Nephron progenitor cell (in vitro differentiated cells): ENCODE results near the gene UBLCP1.

Experiments
- DNase-seq: peaks from one replicate; pipeline ENCODE4 v3.0.0; 2021
- H3K27ac Mint-ChIP-seq: 2 replicates; pipeline ENCODE4 v1.8.0; 2021; ENCODE audit warnings: mild to moderate bottlenecking, moderate library complexity, mixed read lengths
- H3K27me3 Mint-ChIP-seq: 2 replicates; pipeline ENCODE4 v1.8.0; 2021; ENCODE audit warnings: mild to moderate bottlenecking, low read depth, mixed read lengths; ENCODE audit not compliant: poor library complexity
- H3K36me3 Mint-ChIP-seq: 2 replicates; pipeline ENCODE4 v1.8.0; 2021; ENCODE audit warnings: low read depth, mixed read lengths
- H3K4me1 Mint-ChIP-seq: 2 replicates; pipeline ENCODE4 v1.8.0; 2021; ENCODE audit warnings: mixed read lengths
- H3K4me3 Mint-ChIP-seq: 2 replicates; pipeline ENCODE4 v1.8.0; 2021; ENCODE audit warnings: mild to moderate bottlenecking, moderate library complexity, mixed read lengths
- H3K9me3 Mint-ChIP-seq: 2 replicates; pipeline ENCODE4 v1.8.0; 2021; ENCODE audit warnings: mild to moderate bottlenecking, moderate library complexity, mixed read lengths
- TF ChIP-seq, protein P1 (sequence below): fragments of 200-600 bp; sonication (generic); IDR thresholded peaks from 2 replicates; pipeline ENCODE4 v1.5.0; 2021; ENCODE audit warnings: antibody characterized with exemption

Gene UBLCP1

DNA sequence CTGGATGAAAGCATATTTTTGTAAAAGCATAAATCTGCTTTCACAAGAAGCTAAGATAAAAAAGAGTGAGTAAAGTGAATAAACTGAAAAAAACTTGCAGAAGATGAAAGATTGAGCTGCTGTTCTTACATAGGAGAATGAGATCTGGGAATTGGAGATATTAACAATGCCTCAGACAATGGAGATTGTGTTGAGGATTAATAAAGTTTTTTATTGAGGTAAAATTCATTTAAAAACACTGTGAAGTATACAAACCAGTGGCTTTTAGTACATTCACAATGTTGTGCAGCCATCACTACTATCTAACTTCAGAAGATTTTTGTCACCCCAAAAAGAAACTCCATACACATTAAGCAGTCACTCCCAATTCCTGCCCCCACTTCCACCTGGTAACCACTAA lies 19.7 kb upstream of the UBLCP1 start:
- H3K36me3 Mint-ChIP-seq, result no peaks in the 10 kb centered on the region
- H3K27ac Mint-ChIP-seq, result no peak overlapping the region
- TF ChIP-seq, protein P1, sequence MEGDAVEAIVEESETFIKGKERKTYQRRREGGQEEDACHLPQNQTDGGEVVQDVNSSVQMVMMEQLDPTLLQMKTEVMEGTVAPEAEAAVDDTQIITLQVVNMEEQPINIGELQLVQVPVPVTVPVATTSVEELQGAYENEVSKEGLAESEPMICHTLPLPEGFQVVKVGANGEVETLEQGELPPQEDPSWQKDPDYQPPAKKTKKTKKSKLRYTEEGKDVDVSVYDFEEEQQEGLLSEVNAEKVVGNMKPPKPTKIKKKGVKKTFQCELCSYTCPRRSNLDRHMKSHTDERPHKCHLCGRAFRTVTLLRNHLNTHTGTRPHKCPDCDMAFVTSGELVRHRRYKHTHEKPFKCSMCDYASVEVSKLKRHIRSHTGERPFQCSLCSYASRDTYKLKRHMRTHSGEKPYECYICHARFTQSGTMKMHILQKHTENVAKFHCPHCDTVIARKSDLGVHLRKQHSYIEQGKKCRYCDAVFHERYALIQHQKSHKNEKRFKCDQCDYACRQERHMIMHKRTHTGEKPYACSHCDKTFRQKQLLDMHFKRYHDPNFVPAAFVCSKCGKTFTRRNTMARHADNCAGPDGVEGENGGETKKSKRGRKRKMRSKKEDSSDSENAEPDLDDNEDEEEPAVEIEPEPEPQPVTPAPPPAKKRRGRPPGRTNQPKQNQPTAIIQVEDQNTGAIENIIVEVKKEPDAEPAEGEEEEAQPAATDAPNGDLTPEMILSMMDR, result no peak
- DNase-seq, result no peak
- H3K4me3 Mint-ChIP-seq, result no peak overlapping the region
- H3K4me1 Mint-ChIP-seq, result no peaks in the 10 kb centered on the region
- H3K9me3 Mint-ChIP-seq, result no peaks in the 10 kb centered on the region
- H3K27me3 Mint-ChIP-seq, result peaks cover 64% of the 10 kb centered on the region

DNA sequence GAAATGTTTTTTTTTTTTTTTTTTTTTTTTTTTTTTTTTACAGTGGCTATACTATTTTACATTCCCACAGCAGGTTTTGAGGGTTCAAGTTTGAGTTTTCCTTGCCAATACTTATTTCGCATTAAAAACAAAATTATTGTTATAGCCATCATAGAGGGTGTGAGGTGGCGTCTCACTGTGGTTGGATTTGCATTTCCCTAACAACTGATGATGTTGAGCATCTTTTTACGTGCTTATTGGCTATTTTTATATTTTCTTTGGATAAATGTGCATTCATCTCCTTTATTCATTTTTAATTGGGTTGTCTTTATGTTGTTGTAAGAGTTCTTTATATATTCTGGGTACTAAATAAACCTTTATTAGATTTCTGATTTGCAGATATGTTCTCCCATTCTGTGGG lies 18.9 kb upstream of the UBLCP1 start:
- no peak overlapping the region for H3K4me3 Mint-ChIP-seq
- no peak overlapping the region for H3K27ac Mint-ChIP-seq
- no peaks in the 10 kb centered on the region for H3K9me3 Mint-ChIP-seq

DNA sequence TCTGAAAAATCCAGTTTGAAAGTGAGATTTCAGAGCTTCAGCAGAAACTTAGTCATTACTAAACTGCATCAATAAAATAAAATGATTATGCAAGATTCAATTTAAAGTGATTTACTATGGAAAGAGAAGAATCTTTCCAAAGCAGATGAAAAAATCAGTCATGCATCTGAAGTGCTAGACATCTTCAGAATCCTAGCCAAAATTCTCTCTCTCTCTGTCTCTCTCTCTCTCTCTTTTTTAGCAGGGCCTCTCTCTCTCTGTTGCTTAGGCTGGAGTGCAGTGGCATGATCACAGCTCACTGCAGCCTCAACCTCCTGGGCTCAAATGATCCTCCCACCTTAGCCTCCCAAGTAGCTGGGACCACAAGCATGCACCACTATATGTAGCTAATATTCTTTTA lies 18.2 kb upstream of the UBLCP1 start:
- H3K27ac Mint-ChIP-seq, result no peak overlapping the region
- DNase-seq, result no peak
- TF ChIP-seq, protein P1, result no peak
- no peaks in the 10 kb centered on the region for H3K9me3 Mint-ChIP-seq
- H3K4me1 Mint-ChIP-seq, result no peaks in the 10 kb centered on the region
- no peaks in the 10 kb centered on the region for H3K36me3 Mint-ChIP-seq
- H3K4me3 Mint-ChIP-seq, result no peak overlapping the region
- peaks cover 67% of the 10 kb centered on the region for H3K27me3 Mint-ChIP-seq

More for the DNA sequence above, 18.9 kb upstream of the UBLCP1 start:
- DNase-seq, result no peak
- Mint-ChIP-seq H3K4me1 (no peaks in the 10 kb centered on the region), H3K27me3 (peaks cover 65% of the 10 kb centered on the region), H3K36me3 (no peaks in the 10 kb centered on the region)
- TF ChIP-seq, protein P1, result no peak

DNA sequence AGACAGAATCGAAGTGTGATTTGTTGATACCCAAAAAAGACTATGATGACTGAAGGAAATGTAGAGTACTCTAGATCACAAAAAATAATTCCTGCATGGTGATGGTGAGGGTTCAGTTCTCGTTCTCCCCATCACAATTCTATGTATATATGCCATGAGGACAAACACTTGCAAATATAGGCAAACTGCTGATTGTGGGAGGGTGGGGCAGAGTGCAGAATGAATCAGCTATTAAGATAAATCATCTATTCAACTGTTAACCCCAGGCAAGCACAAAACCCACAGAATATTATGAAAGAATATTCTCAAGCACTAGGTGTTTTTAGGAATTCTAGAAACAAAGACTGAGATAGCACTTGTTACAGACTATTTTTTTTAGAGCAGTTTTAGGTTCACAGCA lies 13.9 kb upstream of the UBLCP1 start:
- Mint-ChIP-seq H3K36me3 (no peaks in the 10 kb centered on the region), H3K4me1 (no peaks in the 10 kb centered on the region), H3K9me3 (no peaks in the 10 kb centered on the region), H3K27me3 (peaks cover 64% of the 10 kb centered on the region), H3K4me3 (no peak overlapping the region), H3K27ac (no peak overlapping the region)
- no peak for DNase-seq
- TF ChIP-seq, protein P1, result no peak

DNA sequence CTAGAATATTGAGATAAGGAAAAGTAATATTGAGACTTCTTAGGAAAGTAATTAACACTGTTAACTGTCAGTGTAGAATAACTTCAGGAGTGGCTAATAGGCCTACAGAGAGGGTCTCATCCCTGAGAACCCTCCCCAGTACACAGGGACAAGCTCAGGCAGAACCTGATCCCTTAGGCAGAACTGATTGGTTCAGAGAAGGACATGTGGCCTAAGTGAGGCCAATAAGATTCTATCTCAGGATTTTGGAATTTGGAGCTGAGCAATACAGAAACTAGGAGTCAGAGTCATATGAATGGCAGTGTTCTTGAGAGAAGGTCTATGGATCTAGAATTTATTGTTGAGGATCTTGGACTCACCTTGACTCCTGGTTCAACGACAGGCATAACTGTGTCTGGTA lies 10.9 kb upstream of the UBLCP1 start:
- peaks cover 70% of the 10 kb centered on the region for H3K27me3 Mint-ChIP-seq
- DNase-seq, result no peak
- no peaks in the 10 kb centered on the region for H3K4me1 Mint-ChIP-seq
- H3K9me3 Mint-ChIP-seq, result no peaks in the 10 kb centered on the region
- no peak overlapping the region for H3K4me3 Mint-ChIP-seq
- TF ChIP-seq, protein P1, result no peak
- no peak overlapping the region for H3K27ac Mint-ChIP-seq
- H3K36me3 Mint-ChIP-seq, result no peaks in the 10 kb centered on the region

DNA sequence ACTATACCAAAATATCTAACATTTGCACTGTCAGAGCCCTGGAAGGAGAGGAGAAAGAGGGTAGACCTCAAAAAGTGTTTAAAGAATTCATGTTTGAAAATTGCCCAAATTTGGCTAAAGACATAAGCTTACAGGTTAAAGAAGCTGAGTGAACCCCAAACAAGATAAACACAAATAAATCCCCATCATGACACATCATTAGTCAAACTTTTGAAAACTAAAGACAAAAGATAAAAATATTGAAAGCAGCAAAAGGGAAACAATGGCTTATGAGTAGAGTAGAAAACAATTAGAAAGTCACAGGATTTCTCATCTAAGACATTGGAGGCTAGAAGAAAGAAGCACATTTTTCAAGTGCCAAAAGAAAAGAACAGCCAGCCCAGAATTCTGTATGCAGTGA lies 6.1 kb upstream of the UBLCP1 start:
- H3K4me3 Mint-ChIP-seq, result no peak overlapping the region
- H3K4me1 Mint-ChIP-seq, result peaks cover 2% of the 10 kb centered on the region

More for the DNA sequence above, 6.1 kb upstream of the UBLCP1 start:
- TF ChIP-seq, protein P1, result no peak
- peaks cover 12% of the 10 kb centered on the region for H3K9me3 Mint-ChIP-seq
- H3K27ac Mint-ChIP-seq, result no peak overlapping the region
- no peaks in the 10 kb centered on the region for H3K36me3 Mint-ChIP-seq
- no peak for DNase-seq
- peaks cover 73% of the 10 kb centered on the region for H3K27me3 Mint-ChIP-seq
